ENCODE measurements around the gene FAM234B. TPM values are rescaled to one million over a fixed set of nuclear protein-coding genes. Genes with fewer than 3 reads are reported as not detected.

The FAM234B gene
- total and polyA plus RNA-seq, 2 experiments from 2014 or later: 9.5 to 21.1 TPM

DNA sequence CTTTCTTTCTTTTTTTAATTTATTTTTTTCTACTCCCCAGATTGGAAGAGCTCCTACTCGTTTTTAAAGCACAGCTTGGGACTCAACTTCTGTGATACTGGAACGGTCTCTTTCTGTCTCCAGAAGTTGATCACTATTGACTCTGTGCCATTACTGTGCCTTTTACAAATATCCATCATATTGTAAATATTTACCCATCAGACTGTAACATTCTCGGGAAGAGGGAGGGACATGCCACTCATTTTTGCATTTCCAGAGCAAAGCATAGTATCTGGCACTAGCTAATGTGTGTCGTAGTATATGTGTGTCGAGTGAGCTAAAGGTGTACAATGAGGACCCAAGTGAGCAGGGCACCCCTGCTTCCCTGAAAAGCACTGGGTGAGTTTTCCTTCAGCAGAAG, 83.3 kb downstream of the FAM234B start:
- no peak overlapping the region for H3K27ac ChIP-seq (ENCODE audit: low read depth)
- no peaks in the 10 kb centered on the region for H3K36me3 Mint-ChIP-seq (ENCODE audit: low read depth)
- ATAC-seq (no peak), DNase-seq (ENCODE audit: low spot score) (no peak)
- no peaks in the 10 kb centered on the region for H3K9me3 Mint-ChIP-seq
- peaks cover 9% of the 10 kb centered on the region; the same call in 1 of the 2 replicates for H3K9me2 ChIP-seq (ENCODE audit: insufficient read depth)
- H3K27me3 Mint-ChIP-seq (ENCODE audit: insufficient read depth, low read depth, poor library complexity): no peaks in the 10 kb centered on the region
- H3K27me3 ChIP-seq (ENCODE audit: insufficient read depth): no peaks in the 10 kb centered on the region
- no peak for TF ChIP-seq STAT1 (IDR thresholded peaks at IDR 0.05; ENCODE audit: unreplicated experiment)
- TF ChIP-seq ZNF331 (CRISPR knock-in tag; IDR thresholded peaks at IDR 0.05; ENCODE audit: low read depth): no peak
- TF ChIP-seq, protein P1, sequence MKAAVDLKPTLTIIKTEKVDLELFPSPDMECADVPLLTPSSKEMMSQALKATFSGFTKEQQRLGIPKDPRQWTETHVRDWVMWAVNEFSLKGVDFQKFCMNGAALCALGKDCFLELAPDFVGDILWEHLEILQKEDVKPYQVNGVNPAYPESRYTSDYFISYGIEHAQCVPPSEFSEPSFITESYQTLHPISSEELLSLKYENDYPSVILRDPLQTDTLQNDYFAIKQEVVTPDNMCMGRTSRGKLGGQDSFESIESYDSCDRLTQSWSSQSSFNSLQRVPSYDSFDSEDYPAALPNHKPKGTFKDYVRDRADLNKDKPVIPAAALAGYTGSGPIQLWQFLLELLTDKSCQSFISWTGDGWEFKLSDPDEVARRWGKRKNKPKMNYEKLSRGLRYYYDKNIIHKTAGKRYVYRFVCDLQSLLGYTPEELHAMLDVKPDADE (IDR thresholded peaks at IDR 0.05): no peak
- TF ChIP-seq EZH2phosphoT487 (IDR thresholded peaks at IDR 0.05; ENCODE audit: unreplicated experiment): no peak
- no peak for TF ChIP-seq EZH2 (IDR thresholded peaks at IDR 0.05; ENCODE audit: low read depth, unreplicated experiment)
- no peak for TF ChIP-seq JUNB (IDR thresholded peaks at IDR 0.05; ENCODE audit: unreplicated experiment)
- TF ChIP-seq, protein P2, sequence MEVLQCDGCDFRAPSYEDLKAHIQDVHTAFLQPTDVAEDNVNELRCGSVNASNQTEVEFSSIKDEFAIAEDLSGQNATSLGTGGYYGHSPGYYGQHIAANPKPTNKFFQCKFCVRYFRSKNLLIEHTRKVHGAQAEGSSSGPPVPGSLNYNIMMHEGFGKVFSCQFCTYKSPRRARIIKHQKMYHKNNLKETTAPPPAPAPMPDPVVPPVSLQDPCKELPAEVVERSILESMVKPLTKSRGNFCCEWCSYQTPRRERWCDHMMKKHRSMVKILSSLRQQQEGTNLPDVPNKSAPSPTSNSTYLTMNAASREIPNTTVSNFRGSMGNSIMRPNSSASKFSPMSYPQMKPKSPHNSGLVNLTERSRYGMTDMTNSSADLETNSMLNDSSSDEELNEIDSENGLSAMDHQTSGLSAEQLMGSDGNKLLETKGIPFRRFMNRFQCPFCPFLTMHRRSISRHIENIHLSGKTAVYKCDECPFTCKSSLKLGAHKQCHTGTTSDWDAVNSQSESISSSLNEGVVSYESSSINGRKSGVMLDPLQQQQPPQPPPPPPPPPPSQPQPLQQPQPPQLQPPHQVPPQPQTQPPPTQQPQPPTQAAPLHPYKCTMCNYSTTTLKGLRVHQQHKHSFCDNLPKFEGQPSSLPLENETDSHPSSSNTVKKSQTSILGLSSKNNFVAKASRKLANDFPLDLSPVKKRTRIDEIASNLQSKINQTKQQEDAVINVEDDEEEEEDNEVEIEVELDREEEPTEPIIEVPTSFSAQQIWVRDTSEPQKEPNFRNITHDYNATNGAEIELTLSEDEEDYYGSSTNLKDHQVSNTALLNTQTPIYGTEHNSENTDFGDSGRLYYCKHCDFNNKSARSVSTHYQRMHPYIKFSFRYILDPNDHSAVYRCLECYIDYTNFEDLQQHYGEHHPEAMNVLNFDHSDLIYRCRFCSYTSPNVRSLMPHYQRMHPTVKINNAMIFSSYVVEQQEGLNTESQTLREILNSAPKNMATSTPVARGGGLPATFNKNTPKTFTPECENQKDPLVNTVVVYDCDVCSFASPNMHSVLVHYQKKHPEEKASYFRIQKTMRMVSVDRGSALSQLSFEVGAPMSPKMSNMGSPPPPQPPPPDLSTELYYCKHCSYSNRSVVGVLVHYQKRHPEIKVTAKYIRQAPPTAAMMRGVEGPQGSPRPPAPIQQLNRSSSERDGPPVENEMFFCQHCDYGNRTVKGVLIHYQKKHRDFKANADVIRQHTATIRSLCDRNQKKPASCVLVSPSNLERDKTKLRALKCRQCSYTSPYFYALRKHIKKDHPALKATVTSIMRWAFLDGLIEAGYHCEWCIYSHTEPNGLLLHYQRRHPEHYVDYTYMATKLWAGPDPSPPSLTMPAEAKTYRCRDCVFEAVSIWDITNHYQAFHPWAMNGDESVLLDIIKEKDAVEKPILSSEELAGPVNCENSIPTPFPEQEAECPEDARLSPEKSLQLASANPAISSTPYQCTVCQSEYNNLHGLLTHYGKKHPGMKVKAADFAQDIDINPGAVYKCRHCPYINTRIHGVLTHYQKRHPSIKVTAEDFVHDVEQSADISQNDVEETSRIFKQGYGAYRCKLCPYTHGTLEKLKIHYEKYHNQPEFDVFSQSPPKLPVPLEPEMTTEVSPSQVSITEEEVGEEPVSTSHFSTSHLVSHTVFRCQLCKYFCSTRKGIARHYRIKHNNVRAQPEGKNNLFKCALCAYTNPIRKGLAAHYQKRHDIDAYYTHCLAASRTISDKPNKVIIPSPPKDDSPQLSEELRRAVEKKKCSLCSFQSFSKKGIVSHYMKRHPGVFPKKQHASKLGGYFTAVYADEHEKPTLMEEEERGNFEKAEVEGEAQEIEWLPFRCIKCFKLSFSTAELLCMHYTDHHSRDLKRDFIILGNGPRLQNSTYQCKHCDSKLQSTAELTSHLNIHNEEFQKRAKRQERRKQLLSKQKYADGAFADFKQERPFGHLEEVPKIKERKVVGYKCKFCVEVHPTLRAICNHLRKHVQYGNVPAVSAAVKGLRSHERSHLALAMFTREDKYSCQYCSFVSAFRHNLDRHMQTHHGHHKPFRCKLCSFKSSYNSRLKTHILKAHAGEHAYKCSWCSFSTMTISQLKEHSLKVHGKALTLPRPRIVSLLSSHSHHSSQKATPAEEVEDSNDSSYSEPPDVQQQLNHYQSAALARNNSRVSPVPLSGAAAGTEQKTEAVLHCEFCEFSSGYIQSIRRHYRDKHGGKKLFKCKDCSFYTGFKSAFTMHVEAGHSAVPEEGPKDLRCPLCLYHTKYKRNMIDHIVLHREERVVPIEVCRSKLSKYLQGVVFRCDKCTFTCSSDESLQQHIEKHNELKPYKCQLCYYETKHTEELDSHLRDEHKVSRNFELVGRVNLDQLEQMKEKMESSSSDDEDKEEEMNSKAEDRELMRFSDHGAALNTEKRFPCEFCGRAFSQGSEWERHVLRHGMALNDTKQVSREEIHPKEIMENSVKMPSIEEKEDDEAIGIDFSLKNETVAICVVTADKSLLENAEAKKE (CRISPR knock-in tag; IDR thresholded peaks at IDR 0.05): no peak
- TF ChIP-seq, protein P3, sequence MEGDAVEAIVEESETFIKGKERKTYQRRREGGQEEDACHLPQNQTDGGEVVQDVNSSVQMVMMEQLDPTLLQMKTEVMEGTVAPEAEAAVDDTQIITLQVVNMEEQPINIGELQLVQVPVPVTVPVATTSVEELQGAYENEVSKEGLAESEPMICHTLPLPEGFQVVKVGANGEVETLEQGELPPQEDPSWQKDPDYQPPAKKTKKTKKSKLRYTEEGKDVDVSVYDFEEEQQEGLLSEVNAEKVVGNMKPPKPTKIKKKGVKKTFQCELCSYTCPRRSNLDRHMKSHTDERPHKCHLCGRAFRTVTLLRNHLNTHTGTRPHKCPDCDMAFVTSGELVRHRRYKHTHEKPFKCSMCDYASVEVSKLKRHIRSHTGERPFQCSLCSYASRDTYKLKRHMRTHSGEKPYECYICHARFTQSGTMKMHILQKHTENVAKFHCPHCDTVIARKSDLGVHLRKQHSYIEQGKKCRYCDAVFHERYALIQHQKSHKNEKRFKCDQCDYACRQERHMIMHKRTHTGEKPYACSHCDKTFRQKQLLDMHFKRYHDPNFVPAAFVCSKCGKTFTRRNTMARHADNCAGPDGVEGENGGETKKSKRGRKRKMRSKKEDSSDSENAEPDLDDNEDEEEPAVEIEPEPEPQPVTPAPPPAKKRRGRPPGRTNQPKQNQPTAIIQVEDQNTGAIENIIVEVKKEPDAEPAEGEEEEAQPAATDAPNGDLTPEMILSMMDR (conservative IDR thresholded peaks at IDR 0.05; ENCODE audit: low read depth in 2 of 2): no peak
- H3K4me3 Mint-ChIP-seq: no peak overlapping the region
- no peaks in the 10 kb centered on the region for H3K79me2 ChIP-seq (replicated peaks; ENCODE audit: insufficient read depth)
- peaks cover 7% of the 10 kb centered on the region for H3K4me1 Mint-ChIP-seq
- H2AFZ ChIP-seq: no peak overlapping the region; the same call in 1 of the 2 replicates
- H3K4me2 ChIP-seq: no peak overlapping the region
- no peaks in the 10 kb centered on the region for H3K4me1 ChIP-seq (ENCODE audit: insufficient read depth)
- no peaks in the 10 kb centered on the region for H4K20me1 ChIP-seq (replicated peaks; ENCODE audit: insufficient read depth)
- H3K27ac Mint-ChIP-seq: no peak overlapping the region
- H3K4me3 ChIP-seq: no peak overlapping the region
- no peaks in the 10 kb centered on the region for H3K36me3 ChIP-seq (ENCODE audit: insufficient read depth)
- no peaks in the 10 kb centered on the region for H3F3A ChIP-seq (replicated peaks; ENCODE audit: low read depth)

Measured in GM23338 (cell line).